B cell (primary cell): ENCODE results near the gene ISCU. TPM values are rescaled to one million over a fixed set of nuclear protein-coding genes. Genes with fewer than 3 reads are reported as not detected.
"Not testable (repeated sequence)": the region's sequence is repeated elsewhere in the genome, so short reads cannot be mapped to it uniquely, and the experiment has no call there.

Experiments
- ATAC-seq: fragments of 200-7000 bp; cut with Tn5 transposase; one replicate; pipeline ENCODE4 v1.10.0; 2021; ENCODE audit warnings: low read depth, mild to moderate bottlenecking, moderate number of reproducible peaks, moderate library complexity
- CTCF ChIA-PET: fragments of 350-600 bp; sonication (Branson Sonifier 250); formaldehyde crosslinking; loops from one replicate; lab custom pipeline; 2021; ENCODE audit warnings: antibody characterized with exemption, inconsistent platforms; lab: Charles Lee
- POLR2A ChIA-PET: fragments of 350-600 bp; sonication (Branson Sonifier 250); formaldehyde crosslinking; loops from one replicate; lab custom pipeline; 2021; ENCODE audit warnings: antibody characterized with exemption; lab: Charles Lee
- DNase-seq: peaks from one replicate; pipeline ENCODE4 v3.0.0; 2013
- H2AFZ ChIP-seq: 2 replicates; pipeline ENCODE4 v1.6.1; 2012; ENCODE audit warnings: mild to moderate bottlenecking, low read depth, low read length; ENCODE audit not compliant: insufficient read depth, poor library complexity, severe bottlenecking
- H3K27ac ChIP-seq, 2 donors: 1 replicate in 1 of 2; 2 replicates in 1 of 2; pipeline ENCODE4 v1.5.1; 2012 to 2013; ENCODE audit warnings: low read length in 2 of 2, mild to moderate bottlenecking in 2 of 2, moderate library complexity in 1 of 2
- H3K27me3 ChIP-seq, 4 experiments: fragments of 200-600 bp in 1 of 4; sonication (generic) in 1 of 4; replicated peaks in 1 of 4; 1 replicate in 2 of 4; 2 replicates in 2 of 4; pipeline versions ENCODE4 v1.6.1 to v1.7.0; 2013 to 2016; ENCODE audit warnings: low read length in 3 of 4, mild to moderate bottlenecking in 2 of 4, mixed read lengths in 1 of 4, moderate library complexity in 1 of 4; ENCODE audit not compliant: insufficient read depth in 4 of 4, control insufficient read depth in 3 of 4; ENCODE audit errors: control extremely low read depth in 1 of 4
- H3K36me3 ChIP-seq, 2 experiments: replicated peaks in 1 of 2; 1 replicate in 1 of 2; 2 replicates in 1 of 2; pipeline versions ENCODE4 v1.6.1 to v1.7.1; 2013; ENCODE audit warnings: low read length in 1 of 2; ENCODE audit not compliant: insufficient read depth in 2 of 2, control insufficient read depth in 1 of 2; ENCODE audit errors: control extremely low read depth in 1 of 2, extremely low read depth in 1 of 2
- H3K4me1 ChIP-seq, 2 donors: fragments of 200-600 bp in 1 of 2; sonication (generic) in 1 of 2; 1 replicate in 1 of 2; 2 replicates in 1 of 2; pipeline versions ENCODE4 v1.5.1 to v1.6.1; 2013 to 2017; ENCODE audit warnings: low read length in 2 of 2; ENCODE audit not compliant: control insufficient read depth in 2 of 2, insufficient read depth in 2 of 2
- H3K4me2 ChIP-seq: replicated peaks from 2 replicates; pipeline ENCODE3; 2012; ENCODE audit warnings: mild to moderate bottlenecking, low read depth, low read length; ENCODE audit not compliant: poor library complexity, severe bottlenecking
- H3K4me3 ChIP-seq, 5 experiments: fragments of 200-600 bp in 1 of 5; sonication (generic) in 1 of 5; 1 replicate in 3 of 5; 2 replicates in 2 of 5; pipeline versions ENCODE4 v1.5.1 to v1.7.0; 2011 to 2016; ENCODE audit warnings: low read length in 4 of 5, mild to moderate bottlenecking in 4 of 5, low read depth in 2 of 5, control low read depth in 1 of 5, moderate library complexity in 1 of 5; ENCODE audit not compliant: insufficient read depth in 1 of 5; ENCODE audit errors: control extremely low read depth in 1 of 5, extremely low read depth in 1 of 5
- H3K79me2 ChIP-seq: fragments of 200-600 bp; sonication (generic); one replicate; pipeline ENCODE4 v1.6.0; 2016; ENCODE audit warnings: low read length; ENCODE audit not compliant: control insufficient read depth, insufficient read depth
- H3K9ac ChIP-seq: fragments of 200-600 bp; sonication (generic); 2 replicates; pipeline ENCODE4 v1.6.1; 2017; ENCODE audit warnings: mild to moderate bottlenecking, low read length, moderate library complexity
- H3K9me3 ChIP-seq, 3 donors: one replicate each; pipeline versions ENCODE4 v1.6.1 to v1.7.1; 2013; ENCODE audit warnings: low read length in 2 of 3; ENCODE audit not compliant: control insufficient read depth in 2 of 3, insufficient read depth in 1 of 3; ENCODE audit errors: control extremely low read depth in 1 of 3
- H4K20me1 ChIP-seq: 2 replicates; pipeline ENCODE4 v1.6.0; 2012; ENCODE audit warnings: mild to moderate bottlenecking, low read length; ENCODE audit not compliant: insufficient read depth, control insufficient read depth, poor library complexity, severe bottlenecking
- H3K27ac Mint-ChIP-seq: one replicate; pipeline ENCODE4 v1.8.0; 2021; ENCODE audit warnings: mixed read lengths
- H3K27me3 Mint-ChIP-seq: one replicate; pipeline ENCODE4 v1.8.0; 2021; ENCODE audit warnings: mixed read lengths
- H3K4me1 Mint-ChIP-seq: one replicate; pipeline ENCODE4 v1.8.0; 2021; ENCODE audit warnings: mixed read lengths
- H3K4me3 Mint-ChIP-seq: one replicate; pipeline ENCODE4 v1.8.0; 2021; ENCODE audit warnings: mixed read lengths
- H3K9me3 Mint-ChIP-seq: one replicate; pipeline ENCODE4 v1.8.0; 2022; ENCODE audit warnings: mixed read lengths; ENCODE audit not compliant: insufficient read depth
- CTCF ChIP-seq: fragments of 200-600 bp; IDR thresholded peaks from one replicate; pipeline ENCODE4 v1.8.0; 2022; ENCODE audit warnings: antibody characterized with exemption, mild to moderate bottlenecking
- EZH2 ChIP-seq: IDR thresholded peaks from 2 replicates; pipeline ENCODE4 v1.6.1; 2012; ENCODE audit warnings: borderline replicate concordance, low read depth, mild to moderate bottlenecking, moderate library complexity, low read length; ENCODE audit not compliant: insufficient read depth, poor library complexity, severe bottlenecking
- WGBS: methylation state at CpG from one replicate; pipeline ENCODE4 v1.1.5; 2013; ENCODE audit warnings: missing lambda C conversion rate; ENCODE audit not compliant: insufficient coverage; 5-methylcytosine and 5-hydroxymethylcytosine counted together
- intact Hi-C: fragments of 100-400 bp; cut with micrococcal nuclease; formaldehyde crosslinking; loops from one replicate; pipeline ENCODE4 v1.10.0; 2022
- polyA plus RNA-seq: library from polyadenylated mRNA; depleted of rRNA; stranded (reverse); fragments of >200 nt; gene quantifications from 2 replicates; pipeline ENCODE4 v1.2.3, GENCODE V29; 2012
- total RNA-seq, 2 donors: library from RNA; stranded (reverse); fragments of 120-200 nt in 1 of 2; gene quantifications; 1 replicate in 1 of 2; 2 replicates in 1 of 2; pipeline versions ENCODE4 v1.2.3 to v1.2.4, GENCODE V29; 2013 to 2022

ISCU gene
- total and polyA plus RNA-seq, 2 donors (not counting 1 experiment from before 2014, with no cell fraction given), result 173 to 209 TPM

- no peak overlapping the region for H3K4me3 Mint-ChIP-seq
- Histone ChIP-seq H3K4me3 (no peak overlapping the region), H3K36me3 (no peaks in the 10 kb centered on the region), H4K20me1 (no peaks in the 10 kb centered on the region), H3K27ac (no peak overlapping the region), H2AFZ (no peak overlapping the region), H3K79me2 (no peaks in the 10 kb centered on the region), H3K9me3 (no peaks in the 10 kb centered on the region), H3K27me3 (no peaks in the 10 kb centered on the region), H3K4me1 (no peaks in the 10 kb centered on the region), H3K4me2 (no peak overlapping the region), H3K9ac (no peak overlapping the region)
- ATAC-seq, result no peak
- CTCF ChIA-PET, result no interaction called here
- intact Hi-C loops, result no loop called here
- no peaks in the 10 kb centered on the region for H3K4me1 Mint-ChIP-seq
- DNase-seq, result no peak
- H3K27me3 Mint-ChIP-seq, result peaks cover 2% of the 10 kb centered on the region
- no peak overlapping the region for H3K27ac Mint-ChIP-seq
- 100% methylated on average over 5 of the region's 7 CpGs for WGBS
- no peaks in the 10 kb centered on the region for H3K9me3 Mint-ChIP-seq
- POLR2A ChIA-PET, result no interaction called here
- TF ChIP-seq CTCF (no peak), EZH2 (no peak)
Observed at GRCh38 chr12:108589840-108590229, 27.4 kb downstream of the ISCU start.

- H3K27ac Mint-ChIP-seq, H3K27ac ChIP-seq, H3K4me1 Mint-ChIP-seq, H3K27me3 Mint-ChIP-seq, H3K4me1 ChIP-seq, ATAC-seq, H3K9me3 Mint-ChIP-seq, H3K4me3 Mint-ChIP-seq, H3K36me3 ChIP-seq, intact Hi-C loops, H3K4me3 ChIP-seq, DNase-seq, H3K9me3 ChIP-seq, H4K20me1 ChIP-seq, POLR2A ChIA-PET, CTCF ChIA-PET, H3K9ac ChIP-seq, H2AFZ ChIP-seq, H3K79me2 ChIP-seq, H3K27me3 ChIP-seq, H3K4me2 ChIP-seq: not testable (repeated sequence)
- WGBS, result 96% methylated on average over 9 of the region's 9 CpGs
Observed at GRCh38 chr12:108590463-108590862, 28.1 kb downstream of the ISCU start.
